K562 (cell line): ENCODE results near the gene GUK1. TPM values are rescaled to one million over a fixed set of nuclear protein-coding genes. Genes with fewer than 3 reads are reported as not detected.

Source experiments
- ATAC-seq: fragments of 200-7000 bp; cut with Tn5 transposase; 3 replicates; pipeline ENCODE4 v1.9.1; 2020; ENCODE audit warnings: moderate library complexity
- BruUV-seq: library from RNA; stranded (reverse); fragments of 400-500 nt; replicated peaks from 2 replicates; lab custom pipeline; 2021; lab: Mats Ljungman, UMichigan
- CTCF ChIA-PET: fragments of 300-600 bp; formaldehyde crosslinking; extraction: SDS; loops from one replicate; lab custom pipeline; 2021; ENCODE audit warnings: low intra/inter-chr PET ratio; lab: Yijun Ruan, JAX
- POLR2A ChIA-PET: fragments of 300-600, 350-650 bp; sonication (Branson Sonifier 250); formaldehyde crosslinking; extraction: SDS; loops from one replicate; lab custom pipeline; 2021; ENCODE audit warnings: antibody characterized with exemption, inconsistent platforms; lab: Yijun Ruan, JAX
- DNase-seq, 4 experiments: peaks; one replicate each; pipeline versions ENCODE4 v3.0.0 to v3.0.0-alpha.2; 2011 to 2018; ENCODE audit warnings: low spot score in 3 of 4, mixed read lengths in 3 of 4; ENCODE audit errors: extremely low read depth in 1 of 4
- FAIRE-seq: peaks from 2 replicates; lab custom pipeline; 2011; peaks lifted over from hg19 to GRCh38; lab: Jason Lieb, UNC
- H2AFZ ChIP-seq: 2 replicates; pipeline ENCODE4 v1.6.0; 2011; ENCODE audit warnings: low read depth, low read length, control low read depth, inconsistent platforms
- H3K27ac ChIP-seq: fragments of 200-600 bp; 3 replicates; pipeline ENCODE4 v1.8.0; 2011; ENCODE audit warnings: low read depth, mild to moderate bottlenecking, control low read depth, inconsistent platforms, low read length, moderate library complexity, mixed read lengths; ENCODE audit errors: extremely low read depth
- H3K27me3 ChIP-seq, 2 experiments: fragments of 300-600 bp in 1 of 2; 2 replicates in 1 of 2; 3 replicates in 1 of 2; pipeline versions ENCODE4 v1.6.0 to v1.8.0; 2011; ENCODE audit warnings: inconsistent platforms in 2 of 2, low read length in 2 of 2, mild to moderate bottlenecking in 1 of 2, mixed read lengths in 1 of 2, moderate library complexity in 1 of 2; ENCODE audit not compliant: control insufficient read depth in 2 of 2, insufficient read depth in 2 of 2
- H3K36me3 ChIP-seq: fragments of 300-600 bp; 3 replicates; pipeline ENCODE4 v1.8.0; 2011; ENCODE audit warnings: mild to moderate bottlenecking, low read length, inconsistent platforms; ENCODE audit not compliant: control insufficient read depth, insufficient read depth
- H3K4me1 ChIP-seq, 2 experiments: fragments of 200-600 bp in 1 of 2; replicated peaks in 1 of 2; 2 replicates in 1 of 2; 3 replicates in 1 of 2; pipeline versions ENCODE4 v1.5.1 to v1.8.0; 2011; ENCODE audit warnings: inconsistent platforms in 2 of 2, low read length in 2 of 2, mild to moderate bottlenecking in 1 of 2, mixed read lengths in 1 of 2, moderate library complexity in 1 of 2; ENCODE audit not compliant: control insufficient read depth in 2 of 2, insufficient read depth in 2 of 2
- H3K4me2 ChIP-seq: 2 replicates; pipeline ENCODE4 v1.6.1; 2011; ENCODE audit warnings: low read length, control low read depth, inconsistent platforms, mixed read lengths; ENCODE audit not compliant: insufficient read depth
- H3K4me3 ChIP-seq: fragments of 200-600 bp; sonication (generic), shearing (Covaris generic); 2 replicates; pipeline ENCODE4 v1.5.1; 2016; ENCODE audit warnings: control low read depth, inconsistent platforms
- H3K79me2 ChIP-seq: fragments of 200-600 bp; 3 replicates; pipeline ENCODE4 v1.8.0; 2011; ENCODE audit warnings: low read length, inconsistent platforms; ENCODE audit not compliant: control insufficient read depth, insufficient read depth
- H3K9ac ChIP-seq, 2 experiments: 2 replicates each; pipeline versions ENCODE4 v1.6.0 to v1.6.1; 2011; ENCODE audit warnings: low read depth in 2 of 2, low read length in 2 of 2, control low read depth in 1 of 2, inconsistent platforms in 1 of 2, mild to moderate bottlenecking in 1 of 2, mixed read lengths in 1 of 2; ENCODE audit not compliant: insufficient read depth in 1 of 2
- H3K9me1 ChIP-seq: one replicate; pipeline ENCODE4 v1.6.0; 2011; ENCODE audit warnings: inconsistent platforms, mild to moderate bottlenecking, low read length, moderate library complexity; ENCODE audit not compliant: control insufficient read depth, insufficient read depth
- H3K9me3 ChIP-seq: replicated peaks from 2 replicates; pipeline ENCODE4 v1.5.1; 2011; ENCODE audit warnings: low read depth, low read length, inconsistent platforms; ENCODE audit not compliant: control insufficient read depth, insufficient read depth
- H4K20me1 ChIP-seq: replicated peaks from 2 replicates; pipeline ENCODE4 v1.6.1; 2011; ENCODE audit warnings: low read length, inconsistent platforms, mixed read lengths; ENCODE audit not compliant: control insufficient read depth, insufficient read depth
- RFX7 ChIP-seq: fragments of 250-450 bp; sonication (Bioruptor Pico); IDR thresholded peaks from 2 replicates; pipeline ENCODE4 v1.5.1; 2021; ENCODE audit warnings: mild to moderate bottlenecking
- SMARCE1 ChIP-seq: fragments of 450-650 bp; IDR thresholded peaks from 2 replicates; pipeline ENCODE4 v1.7.1; 2016; ENCODE audit warnings: mild to moderate bottlenecking
- WGBS: fragments of 100-300 bp; shearing (Covaris generic); methylation state at CpG from one replicate; pipeline ENCODE4 v1.1.6; 2016; ENCODE audit warnings: low coverage, mixed read lengths; ENCODE audit not compliant: insufficient coverage; ENCODE audit errors: missing lambda C conversion rate; 5-methylcytosine and 5-hydroxymethylcytosine counted together
- in situ Hi-C: fragments of 300-500 bp; cut with MboI; formaldehyde crosslinking; loops from 4 replicates; pipeline ENCODE4 v1.15.0; 2018; ENCODE audit warnings: inconsistent platforms, mixed read lengths
- intact Hi-C: fragments of 100-400 bp; cut with micrococcal nuclease; formaldehyde crosslinking; loops from 2 replicates; pipeline ENCODE4 v1.14.2; 2022
- polyA plus RNA-seq, 8 experiments: library from polyadenylated mRNA; depleted of rRNA in 4 of 8; stranded (reverse) in 5 of 8; unstranded in 3 of 8; fragments of >200 nt; fragmentation: Nextera tagmentation in 2 of 8; fragmentation: Illumina TruSeq in 1 of 8; extraction: Ambion mirVana in 2 of 8; extraction: Trizol in 1 of 8; gene quantifications; 2 replicates each; pipeline versions ENCODE4 v1.2.1 to v1.2.3, GENCODE V29; 2011 to 2014; ENCODE audit warnings: inconsistent platforms in 1 of 8, missing spikeins in 1 of 8
- total RNA-seq, 7 experiments: library from RNA; depleted of rRNA in 6 of 7; stranded (reverse); fragments of >200 nt in 6 of 7; fragmentation: Illumina TruSeq in 2 of 7; extraction: Trizol in 2 of 7; gene quantifications; 2 replicates each; pipeline versions ENCODE4 v1.2.1 to v1.2.3, GENCODE V29; 2011 to 2021; ENCODE audit warnings: low replicate concordance in 1 of 7
- TF ChIP-seq, protein P1 (sequence below): fragments of 450-650 bp; IDR thresholded peaks from 2 replicates; pipeline ENCODE4 v1.7.0; 2016; ENCODE audit warnings: borderline replicate concordance
- TF ChIP-seq, protein P2 (sequence below): IDR thresholded peaks from 2 replicates; pipeline ENCODE4 v1.6.1; 2011; ENCODE audit warnings: borderline replicate concordance, low read depth, mild to moderate bottlenecking, moderate library complexity, low read length; ENCODE audit not compliant: insufficient read depth, poor library complexity, severe bottlenecking

Gene GUK1
- total and polyA plus RNA-seq, 9 of the 15 experiments (the other 6 are each of a cell fraction or from before 2014, with no cell fraction given): 7.0 to 331 (median 132) TPM

DNA sequence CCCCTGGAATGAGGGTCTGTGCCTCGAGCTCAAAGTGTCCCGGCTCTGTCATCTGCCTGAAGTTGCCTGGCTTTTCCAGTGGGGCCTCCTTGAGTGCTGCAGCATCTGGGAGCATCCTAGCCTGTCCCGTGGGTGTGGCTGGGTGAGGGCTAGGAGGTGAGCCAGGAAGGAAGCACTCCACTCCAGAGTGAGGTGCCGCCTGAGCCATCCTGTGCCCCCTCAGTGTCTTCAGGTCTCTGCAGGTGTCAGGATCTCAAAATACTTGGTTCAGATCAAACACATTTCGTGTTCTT lies 37.0 kb downstream of the GUK1 start:
- H3K79me2 ChIP-seq: peaks cover 4% of the 10 kb centered on the region; the same call in 1 of the 3 replicates
- H3K9me3 ChIP-seq: no peaks in the 10 kb centered on the region
- TF ChIP-seq, protein P1, sequence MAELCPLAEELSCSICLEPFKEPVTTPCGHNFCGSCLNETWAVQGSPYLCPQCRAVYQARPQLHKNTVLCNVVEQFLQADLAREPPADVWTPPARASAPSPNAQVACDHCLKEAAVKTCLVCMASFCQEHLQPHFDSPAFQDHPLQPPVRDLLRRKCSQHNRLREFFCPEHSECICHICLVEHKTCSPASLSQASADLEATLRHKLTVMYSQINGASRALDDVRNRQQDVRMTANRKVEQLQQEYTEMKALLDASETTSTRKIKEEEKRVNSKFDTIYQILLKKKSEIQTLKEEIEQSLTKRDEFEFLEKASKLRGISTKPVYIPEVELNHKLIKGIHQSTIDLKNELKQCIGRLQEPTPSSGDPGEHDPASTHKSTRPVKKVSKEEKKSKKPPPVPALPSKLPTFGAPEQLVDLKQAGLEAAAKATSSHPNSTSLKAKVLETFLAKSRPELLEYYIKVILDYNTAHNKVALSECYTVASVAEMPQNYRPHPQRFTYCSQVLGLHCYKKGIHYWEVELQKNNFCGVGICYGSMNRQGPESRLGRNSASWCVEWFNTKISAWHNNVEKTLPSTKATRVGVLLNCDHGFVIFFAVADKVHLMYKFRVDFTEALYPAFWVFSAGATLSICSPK: no peak
- TF ChIP-seq SMARCE1 (no peak), RFX7 (CRISPR knock-in tag) (no peak)
- TF ChIP-seq, protein P2, sequence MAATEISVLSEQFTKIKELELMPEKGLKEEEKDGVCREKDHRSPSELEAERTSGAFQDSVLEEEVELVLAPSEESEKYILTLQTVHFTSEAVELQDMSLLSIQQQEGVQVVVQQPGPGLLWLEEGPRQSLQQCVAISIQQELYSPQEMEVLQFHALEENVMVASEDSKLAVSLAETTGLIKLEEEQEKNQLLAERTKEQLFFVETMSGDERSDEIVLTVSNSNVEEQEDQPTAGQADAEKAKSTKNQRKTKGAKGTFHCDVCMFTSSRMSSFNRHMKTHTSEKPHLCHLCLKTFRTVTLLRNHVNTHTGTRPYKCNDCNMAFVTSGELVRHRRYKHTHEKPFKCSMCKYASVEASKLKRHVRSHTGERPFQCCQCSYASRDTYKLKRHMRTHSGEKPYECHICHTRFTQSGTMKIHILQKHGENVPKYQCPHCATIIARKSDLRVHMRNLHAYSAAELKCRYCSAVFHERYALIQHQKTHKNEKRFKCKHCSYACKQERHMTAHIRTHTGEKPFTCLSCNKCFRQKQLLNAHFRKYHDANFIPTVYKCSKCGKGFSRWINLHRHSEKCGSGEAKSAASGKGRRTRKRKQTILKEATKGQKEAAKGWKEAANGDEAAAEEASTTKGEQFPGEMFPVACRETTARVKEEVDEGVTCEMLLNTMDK: no peak
- ATAC-seq (no peak), DNase-seq (no peak), FAIRE-seq (no peak)
- ChIA-PET CTCF (no interaction called here), POLR2A (interaction anchor here (0.6 to 3.7 kb wide), 8 partner anchors 11 to 1271 kb away, joined by 3 to 32 read pairs (median 3); partner anchors contain the start of gene IBA57)
- no peaks in the 10 kb centered on the region for H3K27me3 ChIP-seq
- H3K4me1 ChIP-seq: peaks cover 25 to 58% of the 10 kb centered on the region in 2 experiments; a peak in 4 of 5 replicates
- H3K27ac ChIP-seq: no peak overlapping the region
- WGBS: 83% methylated on average over 4 of the region's 5 CpGs
- peaks cover 10% of the 10 kb centered on the region; the same call in 2 of the 3 replicates for H3K36me3 ChIP-seq
- no TSS peak for BruUV-seq
- no peaks in the 10 kb centered on the region for H3K9me1 ChIP-seq
- intact Hi-C loops: no loop called here
- H2AFZ ChIP-seq: no peak overlapping the region
- in situ Hi-C loops: no loop called here
- peaks cover 9% of the 10 kb centered on the region for H4K20me1 ChIP-seq
- no peak overlapping the region for H3K4me3 ChIP-seq
- H3K4me2 ChIP-seq: no peak overlapping the region
- H3K9ac ChIP-seq: no peak overlapping the region; a peak in 1 of 4 replicates
